ENCODE data around the gene PCYT2.

PCYT2 gene

DNA sequence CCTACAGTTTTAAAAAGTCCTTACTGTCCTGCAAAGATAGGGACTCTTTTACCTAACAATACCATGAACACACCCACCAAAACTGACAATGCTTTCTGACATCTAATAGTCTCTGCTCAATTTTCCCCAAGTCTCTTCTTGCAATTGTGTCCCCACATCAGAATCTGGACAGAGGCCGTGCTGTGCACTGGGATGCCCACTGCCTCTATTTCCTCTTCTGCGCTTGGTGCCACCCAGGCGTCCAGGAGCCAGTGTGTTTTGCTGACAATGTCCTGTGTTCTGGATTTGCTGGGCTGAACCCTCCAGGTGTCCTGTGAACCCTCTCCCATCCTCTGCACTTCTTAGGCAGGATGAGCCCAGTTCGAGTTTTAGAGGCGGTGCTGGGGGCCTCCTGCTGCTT lies 33.6 kb downstream of the PCYT2 start:
- DNase-seq: no peak

DNA sequence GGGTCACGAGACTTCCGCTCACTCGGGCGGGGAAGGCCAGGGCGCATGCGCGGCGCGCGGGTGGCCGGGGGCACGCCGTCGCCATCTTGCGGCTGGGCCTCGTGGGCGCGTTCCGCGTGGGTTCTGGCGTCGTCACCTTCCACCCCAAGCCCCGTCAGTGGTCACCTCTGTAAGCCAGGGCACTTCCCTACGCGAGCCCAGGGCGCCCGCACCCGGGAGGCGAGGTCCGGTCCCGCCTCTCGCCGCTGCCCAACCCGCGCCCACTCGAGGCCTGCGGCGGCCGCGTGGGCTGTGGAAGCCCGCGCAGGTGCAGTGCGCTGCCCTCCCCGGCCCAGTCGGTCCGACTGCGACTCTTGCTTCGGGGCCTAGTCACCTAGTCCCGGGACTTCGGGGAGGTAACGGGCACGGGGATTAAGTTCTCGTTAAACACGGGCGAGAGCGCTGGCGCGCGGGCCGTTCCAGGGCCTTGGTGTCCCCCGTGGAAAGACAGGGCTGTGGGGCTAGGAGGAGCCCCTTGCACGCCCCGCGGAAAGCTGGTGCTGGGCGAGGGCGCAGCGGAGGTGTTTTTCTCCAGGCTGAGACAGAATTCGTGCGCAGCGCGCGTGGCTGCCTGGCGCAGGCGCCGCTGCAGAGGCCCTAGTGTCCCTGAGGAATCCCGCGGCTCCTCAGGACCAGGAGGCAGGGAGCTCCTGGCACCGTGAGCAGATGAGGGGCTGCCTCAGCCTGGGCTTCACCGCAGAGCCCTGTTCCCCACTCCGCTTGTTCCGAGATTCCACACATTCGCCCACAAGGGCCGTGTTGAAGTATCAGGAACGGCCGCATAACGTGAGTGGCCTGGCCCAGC lies 39.6 kb downstream of the PCYT2 start:
- DNase-seq: peak in 54 of 56 donors; percentile 30 to 93 (median 82)

GRCh38 chr17:81870981-81871386 lies 40.2 kb downstream of the PCYT2 start, which contains the start of gene ARHGDIA:
Gene ARHGDIA (minus strand): TSS chr17:81871337. CDS start chr17:81869930, 1,407 bp downstream.
- peak in 1 of 56 donors; percentile 88 for DNase-seq

DNA sequence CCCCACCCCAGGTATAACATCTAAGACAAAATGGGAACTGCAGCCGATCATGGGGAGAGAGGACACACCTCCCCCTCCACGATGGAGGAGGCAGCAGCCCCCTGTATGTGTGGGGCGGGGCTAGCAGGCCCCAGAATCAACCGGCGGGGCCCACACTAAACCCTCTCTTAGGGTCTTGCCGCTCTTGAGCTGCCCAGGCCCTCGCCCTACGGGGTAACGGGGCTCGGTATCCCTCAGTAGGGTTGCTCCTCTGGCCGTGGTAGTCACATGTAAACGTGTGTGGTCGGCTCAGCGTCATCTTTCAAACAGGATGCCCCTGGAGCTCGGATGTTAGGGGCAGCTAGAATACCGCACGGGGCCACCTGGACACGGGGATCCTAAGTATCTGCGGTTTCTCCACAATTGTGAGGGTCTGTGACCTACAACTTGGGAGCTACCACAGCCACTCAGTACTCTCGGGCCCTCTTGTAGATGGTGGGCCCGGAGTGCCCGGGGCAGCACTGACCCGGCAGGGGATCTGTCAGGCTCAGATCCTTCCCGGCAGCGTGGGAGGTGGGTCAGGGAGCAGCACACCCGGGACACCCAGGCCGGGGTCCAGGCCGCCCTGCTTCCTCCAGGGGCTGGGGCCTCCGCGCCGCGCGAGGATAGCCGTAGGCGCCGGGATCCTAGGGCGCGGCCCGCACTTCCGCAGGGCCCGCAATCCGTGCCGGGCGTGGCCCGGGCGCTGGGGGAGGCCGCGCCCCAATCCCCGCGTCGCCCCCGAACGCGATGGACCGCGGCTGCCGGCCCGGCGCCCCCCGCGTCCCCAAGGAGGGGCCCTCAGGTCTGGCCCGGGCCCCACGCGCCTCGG lies 40.8 kb downstream of the PCYT2 start:
- peak in 1 of 56 donors; percentile 11 for DNase-seq

GRCh38 chr17:81869221-81870130 lies 41.7 kb downstream of the PCYT2 start:
- peak in 4 of 56 donors; percentile 8 to 38 (median 17) for DNase-seq

- DNase-seq: no peak
Observed at GRCh38 chr17:81868674-81869220, 42.5 kb downstream of the PCYT2 start.

GRCh38 chr17:81867991-81868673 lies 43.1 kb downstream of the PCYT2 start:
- DNase-seq: no peak

DNA sequence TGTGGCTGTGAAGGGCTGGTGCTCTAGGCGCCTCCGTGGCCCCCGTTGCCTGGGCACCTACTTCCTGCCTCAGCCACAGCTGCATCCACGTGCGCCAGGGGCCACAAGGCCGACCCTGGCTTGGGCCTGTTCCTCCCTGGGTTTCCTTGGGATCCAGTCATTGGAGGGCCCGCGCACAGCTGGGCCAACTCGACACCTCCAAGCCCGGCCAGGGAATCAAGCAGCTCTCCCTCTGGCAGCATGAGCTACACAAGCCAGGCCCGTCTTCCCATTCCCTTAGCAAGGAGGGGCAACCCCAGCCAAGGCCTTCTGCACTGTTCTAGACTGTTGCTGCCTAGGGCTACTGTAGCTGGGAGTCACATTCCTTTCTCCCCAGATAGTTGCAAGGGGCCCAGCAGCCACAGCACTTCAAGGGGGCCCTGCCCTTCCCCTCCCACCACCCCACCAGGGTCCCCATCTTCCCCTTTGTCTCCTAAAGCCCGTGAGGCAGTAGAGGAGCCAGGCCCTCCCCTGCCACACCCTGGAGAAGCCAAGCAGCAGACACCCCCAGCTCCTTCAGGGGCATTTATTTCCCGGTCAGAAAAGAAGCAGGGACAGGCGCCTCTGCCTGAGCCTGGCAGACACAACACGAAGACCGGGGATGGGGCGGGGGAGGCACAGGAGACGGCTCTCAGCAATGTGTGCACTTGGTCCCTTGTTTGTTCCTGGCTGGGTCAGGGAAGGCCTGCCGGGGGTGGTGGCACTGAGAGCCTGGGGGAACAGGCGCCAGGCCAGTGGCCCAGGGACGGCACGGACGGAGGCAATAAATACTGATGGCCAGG lies 43.8 kb downstream of the PCYT2 start:
- peak in 1 of 56 donors; percentile 14 for DNase-seq

- DNase-seq: no peak
Observed at GRCh38 chr17:81866440-81867169, 44.6 kb downstream of the PCYT2 start.

- no peak for DNase-seq
Observed at GRCh38 chr17:81865733-81866439, 45.3 kb downstream of the PCYT2 start.

DNA sequence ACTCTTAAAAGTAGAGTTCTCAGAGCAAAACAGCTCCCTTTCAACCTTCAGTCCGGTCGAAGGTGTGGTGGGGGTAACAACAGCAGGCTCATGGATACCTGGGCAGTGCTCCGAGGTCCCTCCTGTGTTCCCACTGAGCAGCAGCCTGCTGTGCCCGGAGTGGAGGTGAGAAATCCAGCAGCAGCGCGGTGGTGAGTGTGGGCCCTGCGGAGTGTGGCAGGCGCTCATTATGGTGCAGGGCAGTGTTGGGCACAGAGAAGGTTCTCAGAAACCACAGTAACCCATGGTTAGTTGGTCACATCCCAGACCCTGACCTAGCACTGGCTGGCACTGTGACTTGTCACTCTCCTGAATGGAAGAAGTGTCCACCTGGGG lies 45.9 kb downstream of the PCYT2 start:
- DNase-seq: no peak

- no peak for DNase-seq
Observed at GRCh38 chr17:81863833-81864768, 47.1 kb downstream of the PCYT2 start.

- DNase-seq: no peak
Observed at GRCh38 chr17:81863123-81863675, 48.0 kb downstream of the PCYT2 start.

- DNase-seq: peak; percentile 97 to 100 (median 99)
Observed at GRCh38 chr17:81860756-81861568, 50.2 kb downstream of the PCYT2 start.
